Measurements from ENCODE around the gene SF3B5. TPM values are rescaled to one million over a fixed set of nuclear protein-coding genes. Genes with fewer than 3 reads are reported as not detected.
A peak's percentile ranks its signal among the peaks of the same experiment; 100 is the strongest.

SF3B5 gene
- total RNA-seq, 6 experiments from 2014 or later = 59.2 to 206 (median 70.6) TPM

GRCh38 chr6:144094731-144095133 lies 641 bp downstream of the SF3B5 start:
- H3K9me3 ChIP-seq = no peaks in the 10 kb centered on the region
- H3K4me1 ChIP-seq = peaks cover 0 to 17% (median 0%) of the 10 kb centered on the region in 4 donors
- WGBS (ENCODE audit: insufficient coverage, low coverage, low lambda C conversion rate, missing lambda C conversion rate) = 1% methylated on average over 13 of the region's 19 CpGs
- ATAC-seq (peak in 1 of 4 donors; percentile 3), DNase-seq (no peak)
- TF ChIP-seq POLR2A (IDR thresholded peaks at IDR 0.05) (no peak), CTCF (IDR thresholded peaks at IDR 0.05) (no peak)
- H3K27me3 ChIP-seq = no peaks in the 10 kb centered on the region
- peak overlapping the region; percentile 81 to 97 (median 91) for H3K4me3 ChIP-seq
- peak overlapping the region; percentile 59 to 83 (median 73) for H3K27ac ChIP-seq
- H3K36me3 ChIP-seq = no peaks in the 10 kb centered on the region
- intact Hi-C loops (cut with DNase I) = no loop called here

GRCh38 chr6:144093658-144094057 lies 1.7 kb downstream of the SF3B5 start:
- no peak overlapping the region for H3K4me3 ChIP-seq
- no peak for DNase-seq
- 96% methylated on average over 5 of the region's 7 CpGs for WGBS (ENCODE audit: insufficient coverage, low coverage, low lambda C conversion rate, missing lambda C conversion rate)
- intact Hi-C loops (cut with DNase I) = no loop called here
- H3K27me3 ChIP-seq = no peaks in the 10 kb centered on the region
- H3K9me3 ChIP-seq = no peaks in the 10 kb centered on the region
- H3K4me1 ChIP-seq = peaks cover 0 to 17% (median 0%) of the 10 kb centered on the region in 4 donors
- ATAC-seq = no peak
- H3K27ac ChIP-seq = no peak overlapping the region
- H3K36me3 ChIP-seq = no peaks in the 10 kb centered on the region
- no peak for TF ChIP-seq CTCF (IDR thresholded peaks at IDR 0.05)
- TF ChIP-seq POLR2A (IDR thresholded peaks at IDR 0.05) = no peak

- DNase-seq (no peak), ATAC-seq (no peak)
- H3K4me1 ChIP-seq = peaks cover 0 to 17% (median 0%) of the 10 kb centered on the region in 4 donors
- H3K36me3 ChIP-seq = no peaks in the 10 kb centered on the region
- H3K27ac ChIP-seq = no peak overlapping the region
- WGBS (ENCODE audit: insufficient coverage, low coverage, low lambda C conversion rate, missing lambda C conversion rate) = 95% methylated on average over 2 of the region's 2 CpGs
- TF ChIP-seq POLR2A (IDR thresholded peaks at IDR 0.05) (no peak), CTCF (IDR thresholded peaks at IDR 0.05) (no peak)
- H3K27me3 ChIP-seq = no peaks in the 10 kb centered on the region
- H3K9me3 ChIP-seq = no peaks in the 10 kb centered on the region
- intact Hi-C loops (cut with DNase I) = no loop called here
- H3K4me3 ChIP-seq = no peak overlapping the region
Measured at GRCh38 chr6:144093236-144093635, 2.1 kb downstream of the SF3B5 start.

GRCh38 chr6:144090384-144090783 lies 5.0 kb downstream of the SF3B5 start:
- intact Hi-C loops (cut with DNase I) = no loop called here
- no peak for DNase-seq
- no peaks in the 10 kb centered on the region for H3K9me3 ChIP-seq
- no peak overlapping the region for H3K27ac ChIP-seq
- no peak overlapping the region for H3K4me3 ChIP-seq
- peaks cover 0 to 17% (median 0%) of the 10 kb centered on the region in 4 donors for H3K4me1 ChIP-seq
- H3K27me3 ChIP-seq = no peaks in the 10 kb centered on the region
- H3K36me3 ChIP-seq = no peaks in the 10 kb centered on the region
- TF ChIP-seq POLR2A (IDR thresholded peaks at IDR 0.05) = no peak
- TF ChIP-seq CTCF (IDR thresholded peaks at IDR 0.05) = peak in 1 of 4 donors; percentile 12
- whole genome bisulfite sequencing (ENCODE audit: insufficient coverage, low coverage, low lambda C conversion rate, missing lambda C conversion rate) = 48% methylated on average over 4 of the region's 4 CpGs
- no peak for ATAC-seq

Measured in right lobe of liver (tissue), 6 donors.